Measurements from ENCODE around the gene PAGR1. TPM values are rescaled to one million over a fixed set of nuclear protein-coding genes. Genes with fewer than 3 reads are reported as not detected.
"Not testable (repeated sequence)": the region's sequence is repeated elsewhere in the genome, so short reads cannot be mapped to it uniquely, and the experiment has no call there.

The PAGR1 gene
- total RNA-seq, 4 donors from 2014 or later: 28.0 to 33.5 (median 32.1) TPM

- TF ChIP-seq POLR2A (IDR thresholded peaks at IDR 0.05): no peak
- no peak for TF ChIP-seq CTCF (IDR thresholded peaks at IDR 0.05)
- no peak for DNase-seq (ENCODE audit: low spot score in 2 of 2)
- WGBS, 2 donors: 90 to 92% methylated on average over 11 of the region's 11 CpGs
- no peak overlapping the region for H3K4me3 ChIP-seq (ENCODE audit: low read depth, poor library complexity, severe bottlenecking)
- intact Hi-C loops (cut with DNase I; ENCODE audit: low total_unique reads): no loop called here
Observed at GRCh38 chr16:29830774-29831173, 14.8 kb downstream of the PAGR1 start.

GRCh38 chr16:29831490-29831889, 15.5 kb downstream of the PAGR1 start:
- H3K4me3 ChIP-seq (ENCODE audit: low read depth, poor library complexity, severe bottlenecking): no peak overlapping the region
- WGBS, 2 donors: 46 to 55% methylated on average over 2 of the region's 2 CpGs
- TF ChIP-seq CTCF (IDR thresholded peaks at IDR 0.05) (no peak), POLR2A (IDR thresholded peaks at IDR 0.05) (no peak)
- intact Hi-C loops (cut with DNase I; ENCODE audit: low total_unique reads): no loop called here
- DNase-seq (ENCODE audit: low spot score in 2 of 2): no peak

GRCh38 chr16:29833219-29833618, 17.3 kb downstream of the PAGR1 start:
- WGBS, 2 donors: 94 to 98% methylated on average over 4 of the region's 4 CpGs
- DNase-seq (ENCODE audit: low spot score in 2 of 2); intact Hi-C loops (cut with DNase I; ENCODE audit: low total_unique reads); H3K4me3 ChIP-seq (ENCODE audit: low read depth, poor library complexity, severe bottlenecking): not testable (repeated sequence)

GRCh38 chr16:29834079-29834478, 18.1 kb downstream of the PAGR1 start:
- intact Hi-C loops (cut with DNase I; ENCODE audit: low total_unique reads): no loop called here
- 88 to 92% methylated on average over 5 of the region's 5 CpGs for WGBS, 2 donors
- TF ChIP-seq CTCF (IDR thresholded peaks at IDR 0.05) (no peak), POLR2A (IDR thresholded peaks at IDR 0.05) (no peak)
- no peak overlapping the region for H3K4me3 ChIP-seq (ENCODE audit: low read depth, poor library complexity, severe bottlenecking)
- DNase-seq (ENCODE audit: low spot score in 2 of 2): no peak

GRCh38 chr16:29835926-29836325, 20.0 kb downstream of the PAGR1 start:
- intact Hi-C loops (cut with DNase I; ENCODE audit: low total_unique reads): no loop called here
- 84 to 91% methylated on average over 7 of the region's 7 CpGs for WGBS, 2 donors
- H3K4me3 ChIP-seq (ENCODE audit: low read depth, poor library complexity, severe bottlenecking): no peak overlapping the region
- TF ChIP-seq CTCF (IDR thresholded peaks at IDR 0.05) (no peak), POLR2A (IDR thresholded peaks at IDR 0.05) (no peak)
- DNase-seq (ENCODE audit: low spot score in 2 of 2): no peak

GRCh38 chr16:29836623-29837022, 20.7 kb downstream of the PAGR1 start:
- DNase-seq (ENCODE audit: low spot score in 2 of 2): no peak
- no peak overlapping the region for H3K4me3 ChIP-seq (ENCODE audit: low read depth, poor library complexity, severe bottlenecking)
- intact Hi-C loops (cut with DNase I; ENCODE audit: low total_unique reads): no loop called here
- TF ChIP-seq POLR2A (IDR thresholded peaks at IDR 0.05) (no peak), CTCF (IDR thresholded peaks at IDR 0.05) (no peak)
- WGBS, 2 donors: 80 to 85% methylated on average over 15 of the region's 15 CpGs

All from lower leg skin (tissue), 4 donors.